ENCODE results near the gene EGLN2. TPM values are rescaled to one million over a fixed set of nuclear protein-coding genes. Genes with fewer than 3 reads are reported as not detected.
A peak's percentile ranks its signal among the peaks of the same experiment; 100 is the strongest.

EGLN2 gene
- total and polyA plus RNA-seq, 9 of the 15 experiments (the other 6 are each of a cell fraction or from before 2014, with no cell fraction given), result 9.6 to 114 (median 71.0) TPM

DNA sequence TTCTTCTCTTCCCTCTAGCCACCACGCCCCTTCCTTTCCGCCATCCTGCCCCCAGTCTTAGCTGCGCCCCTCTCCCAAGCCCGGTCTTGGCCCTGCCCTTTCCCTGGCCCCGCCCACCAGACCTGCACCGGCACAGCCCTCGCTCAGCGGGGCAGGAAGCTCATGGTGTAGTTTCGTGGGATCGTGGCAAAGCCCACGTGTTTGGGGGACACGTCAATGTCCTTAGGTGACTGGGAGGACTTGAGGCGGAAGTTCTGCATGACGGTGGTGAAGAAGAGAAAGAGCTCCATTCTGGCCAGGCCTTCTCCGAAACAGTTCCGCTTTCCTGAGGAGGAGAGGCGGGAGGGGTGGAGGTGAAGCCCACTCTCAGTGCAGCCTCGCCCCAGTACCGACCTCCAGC, 44.7 kb downstream of the EGLN2 start (continued):
- TF ChIP-seq, protein P1, sequence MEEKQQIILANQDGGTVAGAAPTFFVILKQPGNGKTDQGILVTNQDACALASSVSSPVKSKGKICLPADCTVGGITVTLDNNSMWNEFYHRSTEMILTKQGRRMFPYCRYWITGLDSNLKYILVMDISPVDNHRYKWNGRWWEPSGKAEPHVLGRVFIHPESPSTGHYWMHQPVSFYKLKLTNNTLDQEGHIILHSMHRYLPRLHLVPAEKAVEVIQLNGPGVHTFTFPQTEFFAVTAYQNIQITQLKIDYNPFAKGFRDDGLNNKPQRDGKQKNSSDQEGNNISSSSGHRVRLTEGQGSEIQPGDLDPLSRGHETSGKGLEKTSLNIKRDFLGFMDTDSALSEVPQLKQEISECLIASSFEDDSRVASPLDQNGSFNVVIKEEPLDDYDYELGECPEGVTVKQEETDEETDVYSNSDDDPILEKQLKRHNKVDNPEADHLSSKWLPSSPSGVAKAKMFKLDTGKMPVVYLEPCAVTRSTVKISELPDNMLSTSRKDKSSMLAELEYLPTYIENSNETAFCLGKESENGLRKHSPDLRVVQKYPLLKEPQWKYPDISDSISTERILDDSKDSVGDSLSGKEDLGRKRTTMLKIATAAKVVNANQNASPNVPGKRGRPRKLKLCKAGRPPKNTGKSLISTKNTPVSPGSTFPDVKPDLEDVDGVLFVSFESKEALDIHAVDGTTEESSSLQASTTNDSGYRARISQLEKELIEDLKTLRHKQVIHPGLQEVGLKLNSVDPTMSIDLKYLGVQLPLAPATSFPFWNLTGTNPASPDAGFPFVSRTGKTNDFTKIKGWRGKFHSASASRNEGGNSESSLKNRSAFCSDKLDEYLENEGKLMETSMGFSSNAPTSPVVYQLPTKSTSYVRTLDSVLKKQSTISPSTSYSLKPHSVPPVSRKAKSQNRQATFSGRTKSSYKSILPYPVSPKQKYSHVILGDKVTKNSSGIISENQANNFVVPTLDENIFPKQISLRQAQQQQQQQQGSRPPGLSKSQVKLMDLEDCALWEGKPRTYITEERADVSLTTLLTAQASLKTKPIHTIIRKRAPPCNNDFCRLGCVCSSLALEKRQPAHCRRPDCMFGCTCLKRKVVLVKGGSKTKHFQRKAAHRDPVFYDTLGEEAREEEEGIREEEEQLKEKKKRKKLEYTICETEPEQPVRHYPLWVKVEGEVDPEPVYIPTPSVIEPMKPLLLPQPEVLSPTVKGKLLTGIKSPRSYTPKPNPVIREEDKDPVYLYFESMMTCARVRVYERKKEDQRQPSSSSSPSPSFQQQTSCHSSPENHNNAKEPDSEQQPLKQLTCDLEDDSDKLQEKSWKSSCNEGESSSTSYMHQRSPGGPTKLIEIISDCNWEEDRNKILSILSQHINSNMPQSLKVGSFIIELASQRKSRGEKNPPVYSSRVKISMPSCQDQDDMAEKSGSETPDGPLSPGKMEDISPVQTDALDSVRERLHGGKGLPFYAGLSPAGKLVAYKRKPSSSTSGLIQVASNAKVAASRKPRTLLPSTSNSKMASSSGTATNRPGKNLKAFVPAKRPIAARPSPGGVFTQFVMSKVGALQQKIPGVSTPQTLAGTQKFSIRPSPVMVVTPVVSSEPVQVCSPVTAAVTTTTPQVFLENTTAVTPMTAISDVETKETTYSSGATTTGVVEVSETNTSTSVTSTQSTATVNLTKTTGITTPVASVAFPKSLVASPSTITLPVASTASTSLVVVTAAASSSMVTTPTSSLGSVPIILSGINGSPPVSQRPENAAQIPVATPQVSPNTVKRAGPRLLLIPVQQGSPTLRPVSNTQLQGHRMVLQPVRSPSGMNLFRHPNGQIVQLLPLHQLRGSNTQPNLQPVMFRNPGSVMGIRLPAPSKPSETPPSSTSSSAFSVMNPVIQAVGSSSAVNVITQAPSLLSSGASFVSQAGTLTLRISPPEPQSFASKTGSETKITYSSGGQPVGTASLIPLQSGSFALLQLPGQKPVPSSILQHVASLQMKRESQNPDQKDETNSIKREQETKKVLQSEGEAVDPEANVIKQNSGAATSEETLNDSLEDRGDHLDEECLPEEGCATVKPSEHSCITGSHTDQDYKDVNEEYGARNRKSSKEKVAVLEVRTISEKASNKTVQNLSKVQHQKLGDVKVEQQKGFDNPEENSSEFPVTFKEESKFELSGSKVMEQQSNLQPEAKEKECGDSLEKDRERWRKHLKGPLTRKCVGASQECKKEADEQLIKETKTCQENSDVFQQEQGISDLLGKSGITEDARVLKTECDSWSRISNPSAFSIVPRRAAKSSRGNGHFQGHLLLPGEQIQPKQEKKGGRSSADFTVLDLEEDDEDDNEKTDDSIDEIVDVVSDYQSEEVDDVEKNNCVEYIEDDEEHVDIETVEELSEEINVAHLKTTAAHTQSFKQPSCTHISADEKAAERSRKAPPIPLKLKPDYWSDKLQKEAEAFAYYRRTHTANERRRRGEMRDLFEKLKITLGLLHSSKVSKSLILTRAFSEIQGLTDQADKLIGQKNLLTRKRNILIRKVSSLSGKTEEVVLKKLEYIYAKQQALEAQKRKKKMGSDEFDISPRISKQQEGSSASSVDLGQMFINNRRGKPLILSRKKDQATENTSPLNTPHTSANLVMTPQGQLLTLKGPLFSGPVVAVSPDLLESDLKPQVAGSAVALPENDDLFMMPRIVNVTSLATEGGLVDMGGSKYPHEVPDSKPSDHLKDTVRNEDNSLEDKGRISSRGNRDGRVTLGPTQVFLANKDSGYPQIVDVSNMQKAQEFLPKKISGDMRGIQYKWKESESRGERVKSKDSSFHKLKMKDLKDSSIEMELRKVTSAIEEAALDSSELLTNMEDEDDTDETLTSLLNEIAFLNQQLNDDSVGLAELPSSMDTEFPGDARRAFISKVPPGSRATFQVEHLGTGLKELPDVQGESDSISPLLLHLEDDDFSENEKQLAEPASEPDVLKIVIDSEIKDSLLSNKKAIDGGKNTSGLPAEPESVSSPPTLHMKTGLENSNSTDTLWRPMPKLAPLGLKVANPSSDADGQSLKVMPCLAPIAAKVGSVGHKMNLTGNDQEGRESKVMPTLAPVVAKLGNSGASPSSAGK (IDR thresholded peaks at IDR 0.05), result peak; percentile 76
- TF ChIP-seq, protein P2, sequence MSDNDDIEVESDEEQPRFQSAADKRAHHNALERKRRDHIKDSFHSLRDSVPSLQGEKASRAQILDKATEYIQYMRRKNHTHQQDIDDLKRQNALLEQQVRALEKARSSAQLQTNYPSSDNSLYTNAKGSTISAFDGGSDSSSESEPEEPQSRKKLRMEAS (CRISPR knock-in tag; IDR thresholded peaks at IDR 0.05), result 0 out of 2 replicates have a peak, but pooled peaks have one; percentile 46
- 0 out of 2 replicates have a peak, but pooled peaks have one; percentile 37 for TF ChIP-seq RBFOX2 (IDR thresholded peaks at IDR 0.05; ENCODE audit: low read depth, low read length)
- 0 out of 2 replicates have a peak, but pooled peaks have one; percentile 31 for TF ChIP-seq SP1 (CRISPR knock-in tag; IDR thresholded peaks at IDR 0.05)
- TF ChIP-seq, protein P3, sequence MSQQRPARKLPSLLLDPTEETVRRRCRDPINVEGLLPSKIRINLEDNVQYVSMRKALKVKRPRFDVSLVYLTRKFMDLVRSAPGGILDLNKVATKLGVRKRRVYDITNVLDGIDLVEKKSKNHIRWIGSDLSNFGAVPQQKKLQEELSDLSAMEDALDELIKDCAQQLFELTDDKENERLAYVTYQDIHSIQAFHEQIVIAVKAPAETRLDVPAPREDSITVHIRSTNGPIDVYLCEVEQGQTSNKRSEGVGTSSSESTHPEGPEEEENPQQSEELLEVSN (IDR thresholded peaks at IDR 0.05; ENCODE audit: borderline replicate concordance in 1 of 2, extremely low read depth in 1 of 2, insufficient read depth in 1 of 2, insufficient read length in 1 of 2, low read depth in 1 of 2, low read length in 1 of 2, poor library complexity in 1 of 2, severe bottlenecking in 1 of 2), result peak in 1 of 2 experiments; percentile 12
- TF ChIP-seq DPF2 (IDR thresholded peaks at IDR 0.05), result 0 out of 2 replicates have a peak, but pooled peaks have one; percentile 29
- 0 out of 2 replicates have a peak, but pooled peaks have one; percentile 21 for TF ChIP-seq ATF7 (IDR thresholded peaks at IDR 0.05)
- TF ChIP-seq, protein P4, sequence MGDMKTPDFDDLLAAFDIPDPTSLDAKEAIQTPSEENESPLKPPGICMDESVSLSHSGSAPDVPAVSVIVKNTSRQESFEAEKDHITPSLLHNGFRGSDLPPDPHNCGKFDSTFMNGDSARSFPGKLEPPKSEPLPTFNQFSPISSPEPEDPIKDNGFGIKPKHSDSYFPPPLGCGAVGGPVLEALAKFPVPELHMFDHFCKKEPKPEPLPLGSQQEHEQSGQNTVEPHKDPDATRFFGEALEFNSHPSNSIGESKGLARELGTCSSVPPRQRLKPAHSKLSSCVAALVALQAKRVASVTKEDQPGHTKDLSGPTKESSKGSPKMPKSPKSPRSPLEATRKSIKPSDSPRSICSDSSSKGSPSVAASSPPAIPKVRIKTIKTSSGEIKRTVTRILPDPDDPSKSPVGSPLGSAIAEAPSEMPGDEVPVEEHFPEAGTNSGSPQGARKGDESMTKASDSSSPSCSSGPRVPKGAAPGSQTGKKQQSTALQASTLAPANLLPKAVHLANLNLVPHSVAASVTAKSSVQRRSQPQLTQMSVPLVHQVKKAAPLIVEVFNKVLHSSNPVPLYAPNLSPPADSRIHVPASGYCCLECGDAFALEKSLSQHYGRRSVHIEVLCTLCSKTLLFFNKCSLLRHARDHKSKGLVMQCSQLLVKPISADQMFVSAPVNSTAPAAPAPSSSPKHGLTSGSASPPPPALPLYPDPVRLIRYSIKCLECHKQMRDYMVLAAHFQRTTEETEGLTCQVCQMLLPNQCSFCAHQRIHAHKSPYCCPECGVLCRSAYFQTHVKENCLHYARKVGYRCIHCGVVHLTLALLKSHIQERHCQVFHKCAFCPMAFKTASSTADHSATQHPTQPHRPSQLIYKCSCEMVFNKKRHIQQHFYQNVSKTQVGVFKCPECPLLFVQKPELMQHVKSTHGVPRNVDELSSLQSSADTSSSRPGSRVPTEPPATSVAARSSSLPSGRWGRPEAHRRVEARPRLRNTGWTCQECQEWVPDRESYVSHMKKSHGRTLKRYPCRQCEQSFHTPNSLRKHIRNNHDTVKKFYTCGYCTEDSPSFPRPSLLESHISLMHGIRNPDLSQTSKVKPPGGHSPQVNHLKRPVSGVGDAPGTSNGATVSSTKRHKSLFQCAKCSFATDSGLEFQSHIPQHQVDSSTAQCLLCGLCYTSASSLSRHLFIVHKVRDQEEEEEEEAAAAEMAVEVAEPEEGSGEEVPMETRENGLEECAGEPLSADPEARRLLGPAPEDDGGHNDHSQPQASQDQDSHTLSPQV (IDR thresholded peaks at IDR 0.05), result 0 out of 2 replicates have a peak, but pooled peaks have one; percentile 26

Measured in K562 (cell line).